Measurements from ENCODE around the gene SLC7A10. TPM values are rescaled to one million over a fixed set of nuclear protein-coding genes. Genes with fewer than 3 reads are reported as not detected.

SLC7A10 gene
- total RNA-seq, 3 donors from 2014 or later (not counting 1 experiment from before 2014, with no cell fraction given) = not detected

GRCh38 chr19:33214596-33214995, 11.1 kb downstream of the SLC7A10 start:
- H3K4me3 Mint-ChIP-seq = no peak overlapping the region
- peaks cover 0 to 7% of the 10 kb centered on the region in 2 donors for H3K27me3 Mint-ChIP-seq (ENCODE audit: low read depth in 2 of 2)
- Histone ChIP-seq H3K4me1 (ENCODE audit: control insufficient read depth, insufficient read depth, low read length) (no peaks in the 10 kb centered on the region), H3K27ac (ENCODE audit: low read length) (no peak overlapping the region), H3K27me3 (ENCODE audit: control insufficient read depth, insufficient read depth, low read length) (no peaks in the 10 kb centered on the region), H3K36me3 (ENCODE audit: control insufficient read depth, insufficient read depth, low read length) (no peaks in the 10 kb centered on the region), H3K4me3 (ENCODE audit: low read length) (no peak overlapping the region), H3K9me3 (ENCODE audit: control insufficient read depth, insufficient read depth, low read length) (no peaks in the 10 kb centered on the region)
- H3K4me1 Mint-ChIP-seq = no peaks in the 10 kb centered on the region
- no peak for TF ChIP-seq CTCF (IDR thresholded peaks at IDR 0.05)
- ATAC-seq = no peak
- H3K9me3 Mint-ChIP-seq = no peaks in the 10 kb centered on the region
- intact Hi-C loops (cut with micrococcal nuclease) = no loop called here
- DNase-seq = no peak
- H3K36me3 Mint-ChIP-seq = no peaks in the 10 kb centered on the region
- no peak overlapping the region for H3K27ac Mint-ChIP-seq
- WGBS (ENCODE audit: insufficient coverage) = 80% methylated on average over 6 of the region's 6 CpGs

- H3K36me3 ChIP-seq (ENCODE audit: control insufficient read depth, insufficient read depth, low read length) = no peaks in the 10 kb centered on the region
- intact Hi-C loops (cut with micrococcal nuclease) = no loop called here
- TF ChIP-seq CTCF (IDR thresholded peaks at IDR 0.05) = no peak
- H3K27me3 ChIP-seq (ENCODE audit: control insufficient read depth, insufficient read depth, low read length) = no peaks in the 10 kb centered on the region
- no peak for ATAC-seq
- Mint-ChIP-seq H3K4me3 (no peak overlapping the region), H3K36me3 (no peaks in the 10 kb centered on the region), H3K4me1 (no peaks in the 10 kb centered on the region), H3K27me3 (ENCODE audit: low read depth in 2 of 2) (peaks cover 0 to 7% of the 10 kb centered on the region in 2 donors), H3K27ac (no peak overlapping the region), H3K9me3 (no peaks in the 10 kb centered on the region)
- no peaks in the 10 kb centered on the region for H3K4me1 ChIP-seq (ENCODE audit: control insufficient read depth, insufficient read depth, low read length)
- 90% methylated on average over 30 of the region's 30 CpGs for WGBS (ENCODE audit: insufficient coverage)
- no peak overlapping the region for H3K4me3 ChIP-seq (ENCODE audit: low read length)
- DNase-seq = no peak
- H3K27ac ChIP-seq (ENCODE audit: low read length) = no peak overlapping the region
- H3K9me3 ChIP-seq (ENCODE audit: control insufficient read depth, insufficient read depth, low read length) = no peaks in the 10 kb centered on the region
Observed at GRCh38 chr19:33212436-33213172, 13.0 kb downstream of the SLC7A10 start.

- no peak overlapping the region for H3K4me3 ChIP-seq (ENCODE audit: low read length)
- H3K36me3 ChIP-seq (ENCODE audit: control insufficient read depth, insufficient read depth, low read length) = no peaks in the 10 kb centered on the region
- no peaks in the 10 kb centered on the region for H3K9me3 ChIP-seq (ENCODE audit: control insufficient read depth, insufficient read depth, low read length)
- 80% methylated on average over 17 of the region's 17 CpGs for WGBS (ENCODE audit: insufficient coverage)
- Mint-ChIP-seq H3K27me3 (ENCODE audit: low read depth in 2 of 2) (peaks cover 0 to 7% of the 10 kb centered on the region in 2 donors), H3K36me3 (no peaks in the 10 kb centered on the region), H3K4me3 (no peak overlapping the region), H3K9me3 (no peaks in the 10 kb centered on the region), H3K27ac (no peak overlapping the region), H3K4me1 (no peaks in the 10 kb centered on the region)
- no peak for TF ChIP-seq CTCF (IDR thresholded peaks at IDR 0.05)
- DNase-seq (no peak), ATAC-seq (no peak)
- no peaks in the 10 kb centered on the region for H3K4me1 ChIP-seq (ENCODE audit: control insufficient read depth, insufficient read depth, low read length)
- no peaks in the 10 kb centered on the region for H3K27me3 ChIP-seq (ENCODE audit: control insufficient read depth, insufficient read depth, low read length)
- intact Hi-C loops (cut with micrococcal nuclease) = no loop called here
- H3K27ac ChIP-seq (ENCODE audit: low read length) = no peak overlapping the region
Observed at GRCh38 chr19:33211794-33212435, 13.7 kb downstream of the SLC7A10 start.

Data from natural killer cell (primary cell).